Measurements from ENCODE around the gene CMYA5.
"Not testable (repeated sequence)": the region's sequence is repeated elsewhere in the genome, so short reads cannot be mapped to it uniquely, and the experiment has no call there.

CMYA5 gene

GRCh38 chr5:79753877-79754645 is 64.4 kb downstream of the CMYA5 start:
- no peak for DNase-seq

GRCh38 chr5:79754865-79755555 is 65.4 kb downstream of the CMYA5 start:
- no peak for DNase-seq

DNA sequence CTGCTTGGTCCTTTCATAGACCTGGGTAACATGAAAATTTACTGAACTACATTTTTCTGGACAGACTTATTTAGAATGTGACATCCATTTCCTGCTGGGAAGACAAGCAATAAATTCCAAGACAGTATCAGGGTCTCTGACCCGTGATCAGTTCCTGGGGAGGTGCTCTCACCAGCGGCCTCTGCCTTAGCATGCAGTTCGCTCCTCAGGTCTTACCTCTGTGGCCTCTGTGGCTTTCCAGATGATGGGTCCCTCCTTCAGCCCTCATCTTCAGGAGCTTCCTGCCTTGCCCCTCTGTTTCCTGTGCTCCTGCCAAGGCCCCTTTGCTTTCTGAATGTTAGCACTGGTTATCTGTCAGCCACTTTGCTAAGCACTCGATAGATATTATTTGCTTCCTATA is 66.4 kb downstream of the CMYA5 start:
- DNase-seq, result no peak

- no peak for DNase-seq
Observed at GRCh38 chr5:79759436-79759835, 69.8 kb downstream of the CMYA5 start.

GRCh38 chr5:79759848-79760247 is 70.2 kb downstream of the CMYA5 start:
- DNase-seq, result no peak

- no peak for DNase-seq
Observed at GRCh38 chr5:79762929-79763328, 73.3 kb downstream of the CMYA5 start.

- not testable (repeated sequence) for DNase-seq
Observed at GRCh38 chr5:79764147-79764546, 74.5 kb downstream of the CMYA5 start.

DNA sequence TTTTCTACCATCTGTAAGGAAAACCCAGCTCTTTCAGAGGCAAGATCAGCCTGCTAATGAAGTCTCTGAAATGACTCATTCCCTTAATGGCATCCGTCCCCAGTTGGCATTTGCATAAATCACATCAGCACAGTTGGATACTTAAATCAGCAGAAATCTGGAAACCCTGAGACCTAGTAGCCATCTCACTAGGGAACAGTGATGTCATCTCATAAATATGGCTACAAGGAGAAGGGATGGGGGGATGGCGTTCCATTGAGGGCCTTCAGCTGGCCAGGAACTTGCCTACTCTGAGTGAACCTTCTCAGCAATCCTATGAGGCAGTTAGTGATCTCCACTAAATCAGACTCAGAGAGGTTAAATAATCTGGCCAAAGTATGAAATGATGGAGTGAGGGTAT is 81.8 kb downstream of the CMYA5 start:
- no peak for DNase-seq

GRCh38 chr5:79772651-79773050 is 83.0 kb downstream of the CMYA5 start:
- no peak for DNase-seq

DNA sequence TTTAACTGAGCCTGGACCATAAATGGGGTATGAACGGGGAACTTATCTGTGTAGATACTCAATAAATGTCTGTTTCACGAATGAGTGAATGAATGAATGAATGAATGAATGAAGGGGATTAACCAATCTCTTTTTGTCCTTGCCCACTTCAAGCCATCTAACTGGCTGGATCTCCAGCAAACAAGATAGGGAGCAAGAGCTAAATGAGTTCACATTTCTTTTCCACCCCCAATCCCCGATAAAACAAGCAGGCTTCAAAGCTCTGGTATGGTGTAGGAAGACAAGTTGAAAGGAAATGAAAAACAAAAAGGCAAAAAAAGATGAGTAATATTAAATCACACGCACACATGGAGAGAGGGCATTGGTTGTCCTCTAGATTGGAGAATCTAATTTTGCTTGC is 84.0 kb downstream of the CMYA5 start:
- DNase-seq, result no peak

DNA sequence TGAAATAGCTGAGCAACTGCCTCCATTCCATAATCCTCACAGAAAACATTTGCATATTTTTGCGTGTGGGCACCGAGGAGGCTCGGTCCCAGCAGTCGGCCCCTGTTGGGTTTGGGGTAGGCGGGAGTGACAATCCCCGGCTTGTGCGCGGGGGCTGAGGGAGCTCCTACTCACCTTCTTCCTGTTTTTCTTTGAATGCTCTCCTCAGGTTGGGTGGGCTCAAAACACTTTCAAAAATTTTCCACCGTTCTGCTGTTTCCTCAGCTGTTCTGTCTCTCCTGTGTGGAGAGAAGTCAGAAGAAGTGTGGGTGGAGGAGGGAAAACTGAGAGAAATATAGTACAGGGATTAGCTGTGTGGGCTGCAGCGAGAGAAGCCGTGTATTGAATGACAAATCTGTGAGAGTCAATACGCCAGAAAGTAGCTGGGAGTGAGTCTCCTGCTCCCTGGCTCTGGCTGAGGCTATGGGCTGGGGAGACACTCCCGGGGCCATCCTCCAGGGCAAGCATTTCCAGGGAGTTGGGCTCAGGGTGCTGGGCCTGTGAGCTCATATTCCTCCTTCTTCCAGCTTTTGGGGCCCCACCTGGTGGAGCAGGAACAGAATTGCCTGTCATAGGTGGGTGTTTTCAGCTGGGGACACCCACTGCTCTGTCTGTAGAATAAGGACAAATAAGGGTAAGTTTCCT is 84.7 kb downstream of the CMYA5 start:
- DNase-seq, result no peak

GRCh38 chr5:79774855-79775237 is 85.2 kb downstream of the CMYA5 start:
- no peak for DNase-seq

DNA sequence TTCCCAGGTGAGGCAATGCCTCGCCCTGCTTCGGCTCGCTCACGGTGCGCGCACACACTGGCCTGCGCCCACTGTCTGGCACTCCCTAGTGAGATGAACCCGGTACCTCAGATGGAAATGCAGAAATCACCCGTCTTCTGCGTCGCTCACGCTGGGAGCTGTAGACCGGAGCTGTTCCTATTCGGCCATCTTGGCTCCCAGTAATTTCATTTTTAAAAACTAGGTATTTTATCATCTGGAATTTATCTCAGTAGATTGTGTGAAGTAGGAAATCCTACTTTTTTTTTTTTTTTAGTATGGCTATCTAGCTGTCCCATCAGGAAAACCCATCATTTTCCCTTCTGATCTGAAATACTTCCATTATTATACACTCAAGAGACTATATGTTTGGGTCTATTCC is 95.1 kb downstream of the CMYA5 start:
- not testable (repeated sequence) for DNase-seq

GRCh38 chr5:79785983-79786382 is 96.3 kb downstream of the CMYA5 start:
- DNase-seq, result no peak

- DNase-seq, result no peak
Observed at GRCh38 chr5:79787448-79787847, 97.8 kb downstream of the CMYA5 start.

GRCh38 chr5:79791843-79792242 is 102.2 kb downstream of the CMYA5 start:
- DNase-seq, result no peak

DNA sequence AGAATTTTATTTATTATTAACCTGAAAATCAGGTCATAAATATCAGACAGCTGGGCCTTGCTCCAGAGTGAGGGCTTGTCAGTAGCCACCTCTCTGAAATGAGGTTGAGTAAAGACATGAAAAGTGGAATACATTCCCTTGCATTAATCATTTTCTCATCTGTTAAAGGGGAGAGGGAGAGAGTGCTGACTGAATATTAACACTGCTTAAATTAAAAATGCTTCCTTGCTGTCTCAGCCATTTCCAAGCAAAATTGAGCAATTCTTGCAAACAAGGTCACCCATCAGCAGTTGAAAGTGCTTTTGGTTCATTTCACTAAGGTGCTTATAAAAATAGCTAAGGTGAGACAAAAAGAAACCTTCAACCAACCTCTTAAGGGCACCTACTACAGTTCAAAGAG is 102.8 kb downstream of the CMYA5 start:
- DNase-seq, result no peak

DNA sequence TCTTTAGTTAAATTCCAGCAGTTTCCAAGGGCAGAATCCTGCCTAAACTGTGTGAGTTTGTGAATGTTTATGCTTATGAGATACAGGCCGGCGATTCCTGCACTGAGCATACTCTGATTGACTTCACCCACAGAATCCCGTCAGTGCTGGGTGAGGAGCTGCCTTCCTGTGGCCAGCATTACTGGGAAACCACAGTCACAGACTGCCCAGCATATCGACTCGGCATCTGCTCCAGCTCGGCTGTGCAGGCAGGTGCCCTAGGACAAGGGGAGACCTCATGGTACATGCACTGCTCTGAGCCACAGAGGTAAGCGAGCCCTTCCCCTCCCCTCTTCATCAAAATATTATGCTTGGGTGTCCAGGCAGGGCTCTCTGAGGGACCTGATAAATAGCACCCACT is 103.7 kb downstream of the CMYA5 start:
- no peak for DNase-seq

GRCh38 chr5:79793722-79794121 is 104.1 kb downstream of the CMYA5 start:
- DNase-seq, result no peak

GRCh38 chr5:79794347-79794746 is 104.7 kb downstream of the CMYA5 start:
- no peak for DNase-seq

DNA sequence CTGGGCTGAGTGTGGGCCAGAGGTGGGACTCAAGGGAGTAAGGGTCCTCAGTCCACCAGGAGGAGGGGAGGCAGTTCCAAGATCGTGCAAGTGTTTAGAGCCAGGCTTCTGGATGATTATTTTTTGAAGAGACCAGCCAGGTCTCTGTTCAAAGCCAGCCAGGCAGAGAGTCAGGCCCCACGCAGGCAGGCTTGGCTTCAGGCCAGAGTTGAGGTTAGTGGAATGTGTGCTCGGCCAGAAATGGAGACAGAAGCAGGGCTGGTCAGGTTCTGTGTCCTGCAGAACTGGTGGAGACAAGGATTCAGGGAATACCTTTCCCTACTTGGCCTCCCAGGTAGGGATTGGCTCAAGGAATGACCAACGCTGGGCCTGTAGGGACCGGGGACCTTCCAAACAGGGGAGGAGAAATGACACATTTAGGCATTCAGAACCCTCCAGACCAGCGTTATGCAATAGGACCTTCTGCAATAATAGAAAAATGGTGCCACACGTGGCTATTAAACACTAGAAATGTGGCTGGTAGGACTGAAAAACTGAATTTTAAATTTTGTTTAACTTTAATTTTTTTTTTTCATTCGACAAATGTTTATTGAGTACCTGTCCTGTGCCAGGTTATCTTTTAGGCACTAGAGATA is 106.2 kb downstream of the CMYA5 start:
- DNase-seq, result no peak

GRCh38 chr5:79798893-79799590 is 109.4 kb downstream of the CMYA5 start:
- DNase-seq, result no peak
